ENCODE data around the gene GMDS. TPM values are rescaled to one million over a fixed set of nuclear protein-coding genes. Genes with fewer than 3 reads are reported as not detected.

The GMDS gene
- total and polyA plus RNA-seq, 2 donors (not counting 1 experiment from before 2014, with no cell fraction given), result 12.7 to 34.5 TPM

DNA sequence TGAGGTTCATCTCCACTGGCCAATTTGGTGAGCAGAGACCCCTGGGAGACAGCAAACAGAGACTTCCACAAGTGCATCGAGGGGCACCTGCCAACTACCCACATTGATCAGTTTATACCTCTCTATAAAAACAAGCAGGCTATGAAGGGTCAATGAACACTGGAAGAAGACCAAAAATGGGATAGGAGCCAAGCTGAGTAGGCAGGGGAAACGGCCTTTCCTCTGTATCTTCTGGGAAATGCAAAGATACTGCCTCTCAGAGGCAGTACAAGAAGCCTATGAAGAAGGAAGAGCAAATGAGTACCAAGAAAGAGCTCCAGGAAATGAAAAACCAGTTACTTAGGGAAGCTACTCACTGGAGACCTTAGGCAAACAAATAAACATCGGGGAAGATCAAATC, 247.7 kb downstream of the GMDS start:
- TF ChIP-seq, protein P1, sequence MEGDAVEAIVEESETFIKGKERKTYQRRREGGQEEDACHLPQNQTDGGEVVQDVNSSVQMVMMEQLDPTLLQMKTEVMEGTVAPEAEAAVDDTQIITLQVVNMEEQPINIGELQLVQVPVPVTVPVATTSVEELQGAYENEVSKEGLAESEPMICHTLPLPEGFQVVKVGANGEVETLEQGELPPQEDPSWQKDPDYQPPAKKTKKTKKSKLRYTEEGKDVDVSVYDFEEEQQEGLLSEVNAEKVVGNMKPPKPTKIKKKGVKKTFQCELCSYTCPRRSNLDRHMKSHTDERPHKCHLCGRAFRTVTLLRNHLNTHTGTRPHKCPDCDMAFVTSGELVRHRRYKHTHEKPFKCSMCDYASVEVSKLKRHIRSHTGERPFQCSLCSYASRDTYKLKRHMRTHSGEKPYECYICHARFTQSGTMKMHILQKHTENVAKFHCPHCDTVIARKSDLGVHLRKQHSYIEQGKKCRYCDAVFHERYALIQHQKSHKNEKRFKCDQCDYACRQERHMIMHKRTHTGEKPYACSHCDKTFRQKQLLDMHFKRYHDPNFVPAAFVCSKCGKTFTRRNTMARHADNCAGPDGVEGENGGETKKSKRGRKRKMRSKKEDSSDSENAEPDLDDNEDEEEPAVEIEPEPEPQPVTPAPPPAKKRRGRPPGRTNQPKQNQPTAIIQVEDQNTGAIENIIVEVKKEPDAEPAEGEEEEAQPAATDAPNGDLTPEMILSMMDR (conservative IDR thresholded peaks at IDR 0.05 in 1 of 2, IDR thresholded peaks at IDR 0.05 in 1 of 2; ENCODE audit: low read depth in 1 of 2, low read length in 2 of 2), result no peak
- TF ChIP-seq EZH2 (IDR thresholded peaks at IDR 0.05; ENCODE audit: low read length, missing control alignments), result no peak
- no peak overlapping the region for H3K27ac ChIP-seq (ENCODE audit: insufficient read depth, low read length)
- no peak overlapping the region for H2AFZ ChIP-seq (ENCODE audit: low read length)
- H3K4me3 ChIP-seq (replicated peaks in 1 of 4; ENCODE audit: control extremely low read depth in 1 of 4, insufficient read depth in 1 of 4, low read depth in 3 of 4, low read length in 4 of 4), result no peak overlapping the region
- no peaks in the 10 kb centered on the region for H4K20me1 ChIP-seq (ENCODE audit: control insufficient read depth, extremely low read depth, insufficient read depth, low read length)
- no peaks in the 10 kb centered on the region for H3K79me2 ChIP-seq (ENCODE audit: control insufficient read depth, insufficient read depth, low read length)
- no peaks in the 10 kb centered on the region for H3K36me3 ChIP-seq (ENCODE audit: control insufficient read depth, insufficient read depth, low read length)
- H3K4me2 ChIP-seq (ENCODE audit: extremely low read depth, insufficient read depth, low read length), result no peak overlapping the region
- no peaks in the 10 kb centered on the region for H3K27me3 ChIP-seq (ENCODE audit: control insufficient read depth, insufficient read depth, low read length)
- no peaks in the 10 kb centered on the region for H3K9me3 ChIP-seq (ENCODE audit: control insufficient read depth, insufficient read depth, low read depth, low read length)
- DNase-seq (ENCODE audit: low read depth in 2 of 2), result no peak
- H3K9ac ChIP-seq (ENCODE audit: insufficient read depth, low read length), result no peak overlapping the region
- no peaks in the 10 kb centered on the region for H3K4me1 ChIP-seq (ENCODE audit: control insufficient read depth, extremely low read depth, insufficient read depth, low read length)

DNA sequence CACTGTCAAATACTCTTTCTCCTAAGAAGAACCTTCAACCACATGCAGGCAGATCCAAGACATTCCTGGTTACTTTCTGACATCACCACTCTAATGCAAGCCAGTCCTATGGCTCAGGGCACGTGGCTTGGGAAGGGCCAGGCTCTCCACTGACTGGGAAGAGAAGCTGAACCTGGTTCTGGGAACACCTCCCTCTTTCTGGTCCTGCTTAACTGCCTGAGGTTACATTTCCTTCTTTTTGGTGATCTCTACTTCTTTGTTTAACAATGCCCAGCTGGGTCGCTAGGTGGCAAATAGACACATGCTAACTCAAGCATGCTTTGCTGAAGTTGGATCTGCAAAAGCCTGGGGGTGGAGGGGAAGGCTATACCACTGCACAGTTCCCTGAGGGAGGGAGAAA, 249.8 kb downstream of the GMDS start:
- H3K4me3 ChIP-seq (replicated peaks in 1 of 4; ENCODE audit: control extremely low read depth in 1 of 4, insufficient read depth in 1 of 4, low read depth in 3 of 4, low read length in 4 of 4), result no peak overlapping the region
- H3K4me2 ChIP-seq (ENCODE audit: extremely low read depth, insufficient read depth, low read length), result no peak overlapping the region
- DNase-seq (ENCODE audit: low read depth in 2 of 2), result peak in 1 of 2 donors; percentile 53
- H2AFZ ChIP-seq (ENCODE audit: low read length), result no peak overlapping the region
- no peaks in the 10 kb centered on the region for H4K20me1 ChIP-seq (ENCODE audit: control insufficient read depth, extremely low read depth, insufficient read depth, low read length)
- H3K9ac ChIP-seq (ENCODE audit: insufficient read depth, low read length), result no peak overlapping the region
- no peaks in the 10 kb centered on the region for H3K4me1 ChIP-seq (ENCODE audit: control insufficient read depth, extremely low read depth, insufficient read depth, low read length)
- H3K9me3 ChIP-seq (ENCODE audit: control insufficient read depth, insufficient read depth, low read depth, low read length), result no peaks in the 10 kb centered on the region
- TF ChIP-seq, protein P1 (conservative IDR thresholded peaks at IDR 0.05 in 1 of 2, IDR thresholded peaks at IDR 0.05 in 1 of 2; ENCODE audit: low read depth in 1 of 2, low read length in 2 of 2), result no peak
- TF ChIP-seq EZH2 (IDR thresholded peaks at IDR 0.05; ENCODE audit: low read length, missing control alignments), result no peak
- H3K79me2 ChIP-seq (ENCODE audit: control insufficient read depth, insufficient read depth, low read length), result no peaks in the 10 kb centered on the region
- H3K36me3 ChIP-seq (ENCODE audit: control insufficient read depth, insufficient read depth, low read length), result no peaks in the 10 kb centered on the region
- H3K27ac ChIP-seq (ENCODE audit: insufficient read depth, low read length), result no peak overlapping the region
- H3K27me3 ChIP-seq (ENCODE audit: control insufficient read depth, insufficient read depth, low read length), result no peaks in the 10 kb centered on the region

DNA sequence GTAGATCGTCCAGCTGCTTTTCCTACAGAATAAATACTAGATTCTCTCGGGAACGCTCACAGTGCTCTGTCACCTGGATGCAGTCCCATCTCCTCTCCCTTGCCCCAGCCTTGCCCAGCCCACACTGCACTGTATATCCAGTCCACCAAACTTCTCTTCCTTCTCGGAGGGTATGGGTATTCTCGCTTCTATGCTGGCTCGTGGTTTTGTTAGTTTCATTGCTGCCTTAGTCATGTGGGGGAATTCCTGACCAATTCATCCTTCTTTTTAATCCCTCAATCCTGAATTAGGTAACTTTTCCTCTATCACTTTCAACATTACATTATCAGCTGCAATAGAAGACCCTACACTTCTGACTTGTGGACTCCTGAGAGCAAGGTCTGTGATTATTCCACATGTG, 252.4 kb downstream of the GMDS start:
- H3K79me2 ChIP-seq (ENCODE audit: control insufficient read depth, insufficient read depth, low read length), result no peaks in the 10 kb centered on the region
- TF ChIP-seq, protein P1 (conservative IDR thresholded peaks at IDR 0.05 in 1 of 2, IDR thresholded peaks at IDR 0.05 in 1 of 2; ENCODE audit: low read depth in 1 of 2, low read length in 2 of 2), result no peak
- no peak overlapping the region for H3K4me2 ChIP-seq (ENCODE audit: extremely low read depth, insufficient read depth, low read length)
- no peaks in the 10 kb centered on the region for H4K20me1 ChIP-seq (ENCODE audit: control insufficient read depth, extremely low read depth, insufficient read depth, low read length)
- H3K9ac ChIP-seq (ENCODE audit: insufficient read depth, low read length), result no peak overlapping the region
- no peaks in the 10 kb centered on the region for H3K36me3 ChIP-seq (ENCODE audit: control insufficient read depth, insufficient read depth, low read length)
- no peak overlapping the region for H3K27ac ChIP-seq (ENCODE audit: insufficient read depth, low read length)
- no peak overlapping the region for H3K4me3 ChIP-seq (replicated peaks in 1 of 4; ENCODE audit: control extremely low read depth in 1 of 4, insufficient read depth in 1 of 4, low read depth in 3 of 4, low read length in 4 of 4)
- H3K9me3 ChIP-seq (ENCODE audit: control insufficient read depth, insufficient read depth, low read depth, low read length), result no peaks in the 10 kb centered on the region
- no peaks in the 10 kb centered on the region for H3K27me3 ChIP-seq (ENCODE audit: control insufficient read depth, insufficient read depth, low read length)
- DNase-seq (ENCODE audit: low read depth in 2 of 2), result peak; percentile 24 to 53
- H3K4me1 ChIP-seq (ENCODE audit: control insufficient read depth, extremely low read depth, insufficient read depth, low read length), result no peaks in the 10 kb centered on the region
- H2AFZ ChIP-seq (ENCODE audit: low read length), result no peak overlapping the region

All from fibroblast of lung (primary cell).